Pancreas (tissue), 10 donors: Measurements from ENCODE around the gene CDC25C. TPM values are rescaled to one million over a fixed set of nuclear protein-coding genes. Genes with fewer than 3 reads are reported as not detected.

ENCODE experiments used
- ATAC-seq, 4 donors: fragments of 200-7000 bp; cut with Tn5 transposase; one replicate each; pipeline versions ENCODE4 v1.8.0 to v1.9.1; 2020; ENCODE audit warnings: mild to moderate bottlenecking in 4 of 4, moderate library complexity in 4 of 4
- DNase-seq, 6 donors: peaks; one replicate each; pipeline ENCODE4 v3.0.0-alpha.2; 2020
- FAIRE-seq: peaks from 2 replicates; lab custom pipeline; 2012; peaks lifted over from hg19 to GRCh38; lab: Jason Lieb, UNC
- H3K27ac ChIP-seq, 4 donors: fragments of 200-600 bp; sonication (generic); 1 replicate in 3 of 4; 2 replicates in 1 of 4; pipeline versions ENCODE4 v1.5.0 to v1.8.0; 2020
- H3K27me3 ChIP-seq, 4 donors: fragments of 200-600 bp; one replicate each; pipeline ENCODE4 v1.8.0; 2021
- H3K36me3 ChIP-seq, 3 donors: fragments of 200-600 bp; sonication (generic) in 1 of 3; one replicate each; pipeline versions ENCODE4 v1.5.0 to v1.8.0; 2020 to 2021
- H3K4me1 ChIP-seq, 3 donors: fragments of 200-600 bp; one replicate each; pipeline ENCODE4 v1.8.0; 2021
- H3K4me3 ChIP-seq, 4 donors: fragments of 200-600 bp; sonication (generic) in 2 of 4; one replicate each; pipeline versions ENCODE4 v1.5.0 to v1.8.0; 2020 to 2021
- H3K9me3 ChIP-seq, 4 donors: fragments of 200-600 bp; one replicate each; pipeline ENCODE4 v1.8.0; 2021
- WGBS, 2 donors: extraction: QIAGEN DNeasy Blood & Tissue Kit; methylation state at CpG; one replicate each; pipeline ENCODE4 v1.1.7; 2013; 5-methylcytosine and 5-hydroxymethylcytosine counted together
- intact Hi-C, 3 donors: fragments of 100-400 bp; cut with DNase I; formaldehyde crosslinking; loops; one replicate each; pipeline versions ENCODE4 v1.11.1 to v1.14.2; 2022
- polyA plus RNA-seq, 2 donors: library from polyadenylated mRNA; stranded (reverse); fragments of 200-250 nt; gene quantifications; one replicate each; pipeline ENCODE4 v1.2.3, GENCODE V29; 2013
- total RNA-seq, 6 donors: library from RNA; stranded (reverse); fragmentation: NEBNext Ultra II Directional in 4 of 6; extraction: Animal tissue kit (Norgen Biotek cat#: 25700) in 4 of 6; gene quantifications; one replicate each; pipeline versions ENCODE4 v1.2.1 to v1.2.4, GENCODE V29; 2021 to 2023
- TF ChIP-seq, protein P1 (sequence below), 4 donors: fragments of 200-600 bp; sonication (generic) in 3 of 4; IDR thresholded peaks; one replicate each; pipeline versions ENCODE4 v1.5.0 to v1.8.0; 2021; ENCODE audit warnings: antibody characterized with exemption in 4 of 4
- donor health status: healthy with polysubstance abuse.
- donor health status: DM: no; HTN: no; CAD: no; lungs with moderate emphysema.
- donor health status: DM: no; HTN: no; CAD: no.
- donor health status: control.
- donor health status: control.
- donor health status: Bipolar disorder and iron deficiency.
- donor health status: DM: yes; HTN: yes; CAD: no.
- donor health status: DM: no; HTN: no; CAD: no.
- donor health status: DM: no; HTN: no; CAD: no.
- donor health status: DM: yes; HTN: yes; CAD: no.

Gene CDC25C
- total and polyA plus RNA-seq, 8 donors: 0.09 to 0.19 (median 0.13) TPM; not detected in 4

DNA sequence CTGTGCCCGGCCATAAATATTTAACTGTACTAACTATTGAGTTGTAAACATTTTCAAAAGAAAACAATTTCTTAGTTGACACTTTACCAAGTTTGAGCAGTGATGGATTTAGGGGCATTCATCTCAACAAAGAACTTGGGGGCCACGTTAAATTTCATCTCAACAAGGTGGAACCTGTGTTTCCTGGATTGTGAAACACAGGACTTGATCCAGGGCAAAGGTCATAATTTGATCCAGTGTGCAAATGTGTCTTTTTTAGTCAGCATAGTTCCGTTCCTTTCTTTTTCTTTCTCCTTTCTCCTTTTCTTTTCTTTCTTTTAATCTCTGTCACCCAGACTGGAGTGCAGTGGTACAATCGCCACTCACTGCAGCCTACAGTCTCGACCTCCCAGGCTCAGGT is 60.3 kb downstream of the CDC25C start:
- H3K4me3 ChIP-seq: no peak overlapping the region
- H3K4me1 ChIP-seq: peaks cover 0 to 11% (median 0%) of the 10 kb centered on the region in 3 donors
- H3K27me3 ChIP-seq: no peaks in the 10 kb centered on the region
- ATAC-seq (no peak), FAIRE-seq (no peak), DNase-seq (no peak)
- WGBS, 2 donors: 72 to 75% methylated on average over 5 of the region's 5 CpGs
- no peak overlapping the region for H3K27ac ChIP-seq
- intact Hi-C loops: no loop called here
- H3K36me3 ChIP-seq: no peaks in the 10 kb centered on the region
- H3K9me3 ChIP-seq: no peaks in the 10 kb centered on the region
- TF ChIP-seq, protein P1, sequence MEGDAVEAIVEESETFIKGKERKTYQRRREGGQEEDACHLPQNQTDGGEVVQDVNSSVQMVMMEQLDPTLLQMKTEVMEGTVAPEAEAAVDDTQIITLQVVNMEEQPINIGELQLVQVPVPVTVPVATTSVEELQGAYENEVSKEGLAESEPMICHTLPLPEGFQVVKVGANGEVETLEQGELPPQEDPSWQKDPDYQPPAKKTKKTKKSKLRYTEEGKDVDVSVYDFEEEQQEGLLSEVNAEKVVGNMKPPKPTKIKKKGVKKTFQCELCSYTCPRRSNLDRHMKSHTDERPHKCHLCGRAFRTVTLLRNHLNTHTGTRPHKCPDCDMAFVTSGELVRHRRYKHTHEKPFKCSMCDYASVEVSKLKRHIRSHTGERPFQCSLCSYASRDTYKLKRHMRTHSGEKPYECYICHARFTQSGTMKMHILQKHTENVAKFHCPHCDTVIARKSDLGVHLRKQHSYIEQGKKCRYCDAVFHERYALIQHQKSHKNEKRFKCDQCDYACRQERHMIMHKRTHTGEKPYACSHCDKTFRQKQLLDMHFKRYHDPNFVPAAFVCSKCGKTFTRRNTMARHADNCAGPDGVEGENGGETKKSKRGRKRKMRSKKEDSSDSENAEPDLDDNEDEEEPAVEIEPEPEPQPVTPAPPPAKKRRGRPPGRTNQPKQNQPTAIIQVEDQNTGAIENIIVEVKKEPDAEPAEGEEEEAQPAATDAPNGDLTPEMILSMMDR (IDR thresholded peaks at IDR 0.05): no peak

DNA sequence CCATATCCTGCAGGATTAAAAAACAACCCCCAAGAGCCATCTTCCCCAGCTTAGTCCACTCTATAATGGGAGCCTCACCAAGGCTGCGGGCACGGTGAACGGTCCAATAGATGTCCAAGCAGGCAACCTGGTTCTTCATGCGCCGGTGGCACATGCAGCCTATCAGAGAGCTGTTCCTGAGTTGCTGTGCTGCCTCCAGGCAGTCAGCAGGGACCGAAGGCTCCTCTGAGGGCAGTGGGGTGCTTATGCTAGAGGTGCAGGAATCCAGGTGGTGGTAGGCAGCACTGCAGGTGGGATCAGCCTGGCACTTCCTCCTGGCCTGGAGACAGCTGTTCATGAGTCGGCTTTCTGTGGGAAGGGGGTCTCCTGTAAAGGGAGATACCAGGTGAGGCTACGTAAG is 67.4 kb downstream of the CDC25C start:
- Histone ChIP-seq H3K9me3 (no peaks in the 10 kb centered on the region), H3K27me3 (no peaks in the 10 kb centered on the region), H3K27ac (no peak overlapping the region), H3K4me3 (no peak overlapping the region), H3K4me1 (no peaks in the 10 kb centered on the region), H3K36me3 (no peaks in the 10 kb centered on the region)
- WGBS, 2 donors: 93% methylated on average over 8 of the region's 8 CpGs
- FAIRE-seq (no peak), ATAC-seq (no peak), DNase-seq (no peak)
- TF ChIP-seq, protein P1 (IDR thresholded peaks at IDR 0.05): no peak
- intact Hi-C loops: no loop called here

DNA sequence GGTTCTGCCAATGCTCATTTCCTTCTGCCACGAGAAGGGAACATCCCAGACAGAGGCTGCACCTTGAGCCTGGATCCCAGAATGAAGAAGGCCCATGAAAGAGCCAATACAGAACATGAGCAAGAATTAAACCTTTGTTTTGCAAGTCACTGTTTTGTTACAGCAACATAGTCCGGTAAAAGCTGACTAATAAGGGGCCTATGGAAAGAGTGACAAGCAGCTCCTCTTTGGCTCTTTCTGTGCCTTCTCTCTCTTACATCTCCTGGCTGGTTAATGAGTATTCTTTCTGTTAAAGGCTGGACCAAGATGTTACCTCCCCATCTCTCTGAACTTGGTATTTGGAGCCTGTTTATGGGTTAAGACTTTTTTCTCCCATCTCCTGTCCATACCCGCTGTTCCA is 68.0 kb downstream of the CDC25C start:
- Histone ChIP-seq H3K36me3 (no peaks in the 10 kb centered on the region), H3K9me3 (no peaks in the 10 kb centered on the region), H3K4me3 (no peak overlapping the region), H3K27me3 (no peaks in the 10 kb centered on the region), H3K4me1 (no peaks in the 10 kb centered on the region), H3K27ac (no peak overlapping the region)
- no peak for DNase-seq
- FAIRE-seq: no peak
- no peak for ATAC-seq
- 81 to 87% methylated on average over 3 of the region's 3 CpGs for WGBS, 2 donors
- intact Hi-C loops: no loop called here
- TF ChIP-seq, protein P1 (IDR thresholded peaks at IDR 0.05): no peak

DNA sequence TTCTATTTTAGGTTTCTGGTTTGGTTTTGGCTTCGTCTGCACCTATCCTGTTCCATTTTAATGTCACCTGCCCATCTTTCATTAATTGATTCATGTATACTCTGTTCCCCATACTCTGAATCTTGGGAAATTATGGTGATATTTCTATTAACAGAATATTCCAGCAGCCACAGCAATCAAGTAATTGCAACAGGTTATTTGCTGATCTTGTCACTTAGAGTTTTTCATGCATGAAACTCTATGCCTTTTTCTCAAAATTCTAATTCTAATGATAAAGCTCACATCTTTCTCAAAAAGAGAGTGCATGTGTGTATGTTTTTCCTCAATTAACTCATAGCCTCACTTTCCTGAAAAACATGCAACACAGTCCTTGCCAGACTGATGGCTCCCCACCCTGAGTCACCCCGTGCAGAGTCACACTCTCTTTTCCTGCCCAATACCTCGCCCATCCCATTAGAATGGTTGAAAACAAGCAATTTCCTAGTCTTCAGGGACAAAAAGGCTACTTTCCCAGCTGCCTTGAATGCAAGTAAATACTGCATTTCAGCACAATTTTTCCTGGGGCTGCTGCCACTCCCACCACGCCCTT is 72.8 kb downstream of the CDC25C start:
- TF ChIP-seq, protein P1 (IDR thresholded peaks at IDR 0.05): no peak
- ATAC-seq (no peak), FAIRE-seq (no peak), DNase-seq (no peak)
- WGBS, 2 donors: 74 to 78% methylated on average over 4 of the region's 4 CpGs
- Histone ChIP-seq H3K27ac (no peak overlapping the region), H3K36me3 (no peaks in the 10 kb centered on the region), H3K4me1 (no peaks in the 10 kb centered on the region), H3K9me3 (no peaks in the 10 kb centered on the region), H3K4me3 (no peak overlapping the region), H3K27me3 (no peaks in the 10 kb centered on the region)
- intact Hi-C loops: no loop called here

DNA sequence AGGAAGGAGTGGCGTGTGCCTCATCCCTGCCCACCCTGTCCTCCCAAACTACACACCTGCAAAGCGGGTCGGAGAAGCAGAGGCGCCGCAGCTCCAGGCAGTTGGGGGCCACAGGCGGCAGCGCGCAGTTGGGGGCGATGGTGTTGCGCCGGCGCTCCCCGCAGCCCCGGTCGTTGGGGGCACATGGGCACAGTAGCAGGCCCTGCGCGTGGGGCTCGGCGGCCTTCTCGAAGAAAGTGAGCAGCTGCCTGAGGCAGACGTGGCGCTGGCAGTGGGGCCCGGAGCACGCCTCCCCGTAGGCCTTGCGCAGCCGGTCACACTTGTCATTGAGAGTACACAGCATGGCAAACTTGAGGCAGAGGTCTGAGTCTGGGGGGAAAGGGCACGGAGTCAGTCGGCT is 74.0 kb downstream of the CDC25C start:
- Histone ChIP-seq H3K27ac (no peak overlapping the region), H3K27me3 (no peaks in the 10 kb centered on the region), H3K36me3 (no peaks in the 10 kb centered on the region), H3K9me3 (no peaks in the 10 kb centered on the region), H3K4me1 (no peaks in the 10 kb centered on the region), H3K4me3 (no peak overlapping the region)
- no peak for ATAC-seq
- WGBS, 2 donors: 77 to 79% methylated on average over 29 of the region's 29 CpGs
- peak in 1 of 6 donors; percentile 47 for DNase-seq
- FAIRE-seq: no peak
- intact Hi-C loops: no loop called here
- TF ChIP-seq, protein P1 (IDR thresholded peaks at IDR 0.05): no peak
